Fibroblast of skin of right biceps (primary cell): Measurements from ENCODE around the gene SUDS3.
"Not testable (repeated sequence)": the region's sequence is repeated elsewhere in the genome, so short reads cannot be mapped to it uniquely, and the experiment has no call there.

Experiments
- DNase-seq: peaks from one replicate; pipeline ENCODE4 v3.0.0-alpha.2; 2013

Gene SUDS3, protein sequence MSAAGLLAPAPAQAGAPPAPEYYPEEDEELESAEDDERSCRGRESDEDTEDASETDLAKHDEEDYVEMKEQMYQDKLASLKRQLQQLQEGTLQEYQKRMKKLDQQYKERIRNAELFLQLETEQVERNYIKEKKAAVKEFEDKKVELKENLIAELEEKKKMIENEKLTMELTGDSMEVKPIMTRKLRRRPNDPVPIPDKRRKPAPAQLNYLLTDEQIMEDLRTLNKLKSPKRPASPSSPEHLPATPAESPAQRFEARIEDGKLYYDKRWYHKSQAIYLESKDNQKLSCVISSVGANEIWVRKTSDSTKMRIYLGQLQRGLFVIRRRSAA

DNA sequence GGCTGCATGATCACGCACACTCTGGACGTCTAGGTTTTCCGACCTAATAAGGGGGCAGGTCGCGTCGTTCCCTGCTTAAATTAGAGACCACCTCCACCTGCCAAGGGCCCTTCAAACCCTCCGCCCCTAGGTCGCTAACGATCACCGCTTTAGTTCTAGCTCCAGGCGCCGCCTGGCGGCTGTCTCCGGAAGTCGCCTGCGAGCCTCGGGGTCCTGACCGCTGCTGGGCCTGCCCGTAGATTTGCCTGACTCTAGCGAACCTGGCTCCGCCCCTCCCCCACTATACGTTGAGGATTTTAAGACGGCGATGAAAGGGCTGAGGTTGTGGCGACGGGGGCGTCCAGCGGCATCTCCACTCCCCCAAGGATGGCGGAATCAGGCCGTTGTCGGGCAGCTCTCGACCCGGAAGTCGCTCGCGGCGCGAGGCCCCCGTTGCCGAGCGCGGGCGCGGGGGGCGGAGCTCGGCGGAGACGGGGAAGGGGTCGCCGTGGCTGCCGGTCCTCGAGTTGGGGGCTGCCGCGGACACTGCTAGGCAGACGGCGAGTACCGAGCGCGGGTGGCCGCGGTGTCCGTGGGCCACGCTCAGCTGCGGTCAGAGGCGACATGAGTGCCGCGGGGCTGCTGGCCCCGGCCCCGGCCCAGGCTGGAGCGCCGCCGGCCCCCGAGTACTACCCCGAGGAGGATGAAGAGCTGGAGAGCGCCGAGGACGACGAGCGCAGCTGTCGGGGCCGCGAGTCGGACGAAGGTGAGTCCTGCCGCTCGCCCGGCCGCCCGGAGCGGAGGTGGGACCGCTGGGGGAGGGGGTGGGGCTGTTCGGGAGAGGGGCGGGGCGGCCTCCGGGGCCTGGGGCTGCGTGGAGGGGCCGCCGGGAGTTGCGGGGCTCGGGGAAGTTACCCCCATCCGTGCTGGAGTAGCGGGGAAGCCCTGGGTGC lies at the start of gene SUDS3:
Gene SUDS3, plus strand, starts transcription at position 467 of the 932 bp plus-strand sequence. Its CDS starts 137 bp downstream, at position 604.
- DNase-seq: peak; percentile 74

DNA sequence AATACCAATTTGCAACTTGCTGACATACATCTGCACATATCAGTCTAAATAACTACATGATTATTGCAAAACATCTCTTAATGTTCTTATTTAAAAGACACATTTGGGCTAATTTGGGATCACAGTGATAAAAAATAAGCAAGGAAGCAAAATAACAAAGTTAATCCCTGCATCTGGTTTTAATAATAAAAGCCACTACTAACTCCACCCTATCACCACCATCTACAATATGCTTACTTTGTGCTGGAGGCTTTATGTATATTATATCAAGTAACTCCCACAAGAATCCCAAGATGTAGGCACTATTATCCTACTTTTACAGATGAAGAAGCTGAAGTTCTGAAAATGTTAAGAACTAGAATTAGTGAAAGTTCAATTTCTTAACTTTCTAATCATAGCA lies 49.4 kb upstream of the SUDS3 start:
- peak; percentile 54 for DNase-seq

DNA sequence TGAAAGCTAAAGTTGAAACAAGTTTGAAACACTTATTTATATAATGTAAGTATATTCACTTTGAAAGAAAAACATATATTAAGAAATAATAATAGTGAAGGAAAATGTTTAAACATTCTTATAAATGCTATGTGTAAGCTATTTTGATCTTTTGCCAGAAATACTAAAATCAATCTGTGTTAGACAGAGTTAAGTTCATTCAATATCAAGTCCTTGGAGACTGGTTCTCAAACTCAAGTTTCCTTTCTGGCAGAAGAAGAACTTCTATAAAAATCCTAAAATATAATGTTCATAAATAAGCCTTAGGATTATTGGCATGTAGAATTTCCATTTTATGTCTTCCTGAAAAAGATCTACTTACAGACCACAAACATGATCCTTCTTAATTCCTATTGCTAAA lies 49.0 kb upstream of the SUDS3 start:
- no peak for DNase-seq

DNA sequence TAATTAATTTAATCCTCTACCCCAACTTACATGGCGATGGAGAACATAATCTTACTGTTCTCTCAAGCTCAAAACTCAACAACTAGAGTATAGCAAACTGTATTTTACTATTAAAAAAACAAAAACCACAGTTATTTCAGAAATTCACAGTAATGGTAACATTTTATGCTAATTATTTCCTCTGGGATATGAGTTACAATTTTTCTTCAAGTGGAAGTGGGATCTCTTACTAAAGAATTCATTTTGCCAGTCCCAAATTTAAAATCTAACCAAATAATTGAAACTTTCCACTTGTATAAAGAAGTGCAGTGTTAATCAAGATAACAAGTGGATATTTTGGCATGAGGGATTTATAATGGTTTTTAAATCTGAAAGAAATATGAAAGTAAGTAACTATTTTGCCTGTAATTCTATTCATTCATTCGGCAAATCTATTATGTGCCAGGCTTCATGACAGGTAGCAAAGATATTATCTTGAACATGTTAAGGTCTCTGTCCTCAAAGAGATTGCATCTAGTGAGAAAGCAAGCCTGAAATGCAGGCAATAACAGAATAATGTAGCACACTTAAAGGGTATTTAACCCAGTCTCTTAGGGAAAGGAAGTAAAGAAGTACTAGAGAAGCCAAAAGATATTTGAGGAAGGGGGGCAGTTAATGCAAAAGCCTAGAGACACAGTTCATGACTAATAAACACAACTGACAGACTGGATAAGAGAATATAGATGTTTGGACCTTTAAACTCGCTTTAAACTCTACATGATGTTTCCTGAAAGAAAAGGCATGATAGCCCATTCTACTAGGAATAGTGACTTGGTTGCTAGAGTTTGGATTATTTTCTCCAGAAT lies 47.6 kb upstream of the SUDS3 start:
- DNase-seq: no peak

DNA sequence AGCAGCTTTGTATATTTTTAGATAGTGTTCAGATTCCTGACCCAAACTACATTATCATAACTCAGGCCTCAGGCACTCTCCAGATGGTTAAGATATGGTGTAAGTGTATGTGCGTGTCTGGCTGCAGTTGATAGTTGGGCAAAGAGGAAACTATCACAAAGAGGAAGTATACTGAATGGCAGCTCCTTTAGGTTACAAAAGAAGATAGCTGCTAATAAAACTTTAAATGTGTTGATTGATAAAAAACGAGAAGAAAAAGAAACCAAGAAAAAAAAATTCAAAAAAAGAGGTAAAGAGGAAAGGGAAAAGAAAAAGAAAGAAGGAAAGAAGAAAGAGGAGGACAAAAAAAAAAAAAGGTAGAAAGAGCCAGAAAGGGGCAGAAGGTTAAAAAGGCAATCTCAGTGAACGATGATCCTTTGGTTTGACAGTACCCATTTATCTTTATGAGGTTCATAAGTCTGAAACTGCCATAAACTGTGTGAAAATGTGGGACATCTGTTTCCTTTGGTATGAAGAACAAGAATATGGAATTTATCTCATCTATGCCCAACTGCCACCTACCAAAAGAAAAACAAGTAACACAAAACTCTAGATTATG lies 45.8 kb upstream of the SUDS3 start:
- DNase-seq: peak; percentile 47

DNA sequence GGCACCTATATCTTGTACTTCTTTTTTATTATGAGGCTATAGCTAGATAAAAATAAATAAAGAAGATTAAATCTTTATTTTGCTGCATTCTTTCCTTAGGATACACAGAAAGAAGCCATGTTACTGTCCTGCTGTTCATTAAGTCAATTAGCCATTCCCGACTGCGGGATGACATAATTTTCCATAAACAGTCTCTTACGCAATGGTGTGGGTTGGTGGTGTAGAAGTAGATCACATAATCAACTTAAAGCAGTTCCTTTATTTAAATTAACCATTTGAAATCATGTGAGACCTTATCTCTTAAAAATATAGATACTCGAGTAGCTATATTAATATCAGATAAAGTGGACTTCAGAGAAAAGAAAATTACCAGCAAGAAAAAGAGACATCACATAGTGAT lies 43.8 kb upstream of the SUDS3 start:
- peak; percentile 51 for DNase-seq

DNA sequence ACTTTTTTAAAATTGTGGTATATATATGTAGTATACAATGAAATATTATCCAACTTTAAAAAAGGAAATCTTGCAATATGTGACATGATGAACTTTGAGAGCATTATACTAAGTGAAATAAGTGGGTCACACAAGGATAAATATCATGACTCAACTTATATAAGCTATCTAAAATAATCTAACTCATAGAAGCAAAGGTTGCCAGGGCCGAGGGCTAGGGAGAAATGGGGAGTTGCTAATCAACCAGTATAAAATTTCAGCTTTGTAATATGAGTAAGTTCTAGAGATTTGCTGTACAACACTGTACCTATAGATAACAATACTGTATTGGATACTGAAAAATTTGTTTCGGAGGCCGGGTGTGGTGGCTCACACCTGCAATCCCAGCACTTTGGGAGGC lies 42.1 kb upstream of the SUDS3 start:
- DNase-seq: no peak

DNA sequence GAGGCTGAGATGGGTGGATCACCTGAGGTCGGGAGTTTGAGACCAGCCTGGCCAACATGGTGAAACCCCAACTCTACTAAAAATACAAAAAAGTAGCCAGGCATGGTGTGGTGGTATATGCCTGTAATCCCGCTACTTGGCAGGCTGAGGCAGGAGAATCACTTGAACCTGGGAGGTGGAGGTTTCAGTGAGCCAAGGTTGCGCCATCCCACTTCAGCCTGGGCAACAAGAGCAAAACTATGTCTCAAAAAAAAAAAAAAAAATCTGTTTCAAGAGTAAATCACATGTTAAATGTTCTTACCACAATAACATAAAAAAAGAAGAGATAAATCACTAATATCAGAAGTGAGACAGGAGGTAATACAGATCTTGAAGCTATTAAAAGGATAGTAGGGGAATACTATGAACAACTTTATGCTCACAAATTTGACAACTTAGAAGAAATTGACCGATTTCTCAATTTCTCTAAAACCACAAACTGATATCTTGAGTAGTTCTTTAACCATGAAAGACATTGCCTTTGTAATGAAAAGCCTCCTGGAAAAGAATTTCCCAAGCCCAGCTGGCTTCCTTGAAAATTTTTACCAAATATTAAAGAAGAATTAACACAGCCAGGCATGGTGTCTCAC lies 41.3 kb upstream of the SUDS3 start:
- no peak for DNase-seq

DNA sequence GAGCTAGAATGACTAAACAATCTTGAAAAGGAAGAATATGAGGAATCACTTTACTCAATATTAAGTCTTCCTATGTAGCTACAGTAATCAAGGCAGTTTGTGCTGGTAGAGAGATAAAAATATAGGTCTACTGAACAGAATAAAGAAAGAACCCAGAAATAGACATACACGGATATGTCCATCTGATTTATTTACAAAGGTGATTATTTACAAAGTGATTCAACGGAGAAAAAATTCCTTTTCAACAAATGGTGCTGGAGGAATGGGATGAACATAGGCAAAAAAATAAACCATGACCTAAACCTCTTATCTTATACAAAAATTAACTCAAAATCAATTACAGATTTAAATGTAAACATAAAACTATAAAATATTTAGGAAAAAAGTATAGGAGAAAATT lies 40.2 kb upstream of the SUDS3 start:
- no peak for DNase-seq

DNA sequence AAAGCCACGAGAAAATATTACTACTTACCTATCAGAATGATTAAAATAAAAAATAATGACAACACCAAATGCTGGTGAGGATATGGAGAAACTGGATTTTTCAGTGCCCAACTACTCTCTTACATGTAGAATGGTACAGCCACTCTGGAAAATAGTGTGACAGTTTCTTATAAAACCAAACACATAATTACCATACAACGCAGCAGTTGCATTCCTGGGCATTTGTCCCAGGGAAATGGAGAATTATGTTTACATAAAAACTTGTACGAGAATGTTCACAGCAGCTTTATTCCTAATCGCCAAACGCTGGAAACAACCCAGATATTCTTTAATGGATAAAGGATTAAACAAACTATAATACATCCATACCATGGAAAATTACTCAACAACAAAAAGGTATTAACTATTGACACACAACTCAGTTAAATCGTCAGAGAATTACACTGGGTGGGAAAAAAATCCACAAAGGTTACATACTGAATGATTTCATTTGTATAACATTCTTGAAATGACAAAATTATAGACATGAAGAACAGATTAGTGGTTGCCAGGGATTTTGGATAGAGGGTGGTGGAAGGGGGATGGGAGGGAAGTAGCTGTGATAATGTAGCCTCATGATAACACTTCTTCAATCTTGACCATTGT lies 39.0 kb upstream of the SUDS3 start:
- DNase-seq: peak; percentile 62

DNA sequence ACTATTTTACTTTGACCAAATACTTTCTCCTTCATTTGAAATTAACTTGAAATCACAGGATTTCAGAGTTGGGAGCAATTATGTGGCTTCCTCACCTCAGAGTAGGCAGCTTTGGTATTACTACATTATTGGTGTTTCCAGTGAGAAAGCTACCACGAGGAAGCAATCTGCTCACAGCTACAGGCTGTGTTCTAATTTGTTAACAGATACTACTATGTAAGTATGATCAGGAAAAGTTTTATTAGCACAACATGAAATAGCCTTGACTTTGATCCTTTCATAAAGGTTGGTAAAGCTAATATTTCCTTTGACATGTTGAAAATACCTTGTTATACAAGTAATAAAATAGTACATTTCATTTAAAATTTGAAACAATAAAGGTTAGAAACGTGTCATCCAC lies 34.3 kb upstream of the SUDS3 start:
- no peak for DNase-seq

DNA sequence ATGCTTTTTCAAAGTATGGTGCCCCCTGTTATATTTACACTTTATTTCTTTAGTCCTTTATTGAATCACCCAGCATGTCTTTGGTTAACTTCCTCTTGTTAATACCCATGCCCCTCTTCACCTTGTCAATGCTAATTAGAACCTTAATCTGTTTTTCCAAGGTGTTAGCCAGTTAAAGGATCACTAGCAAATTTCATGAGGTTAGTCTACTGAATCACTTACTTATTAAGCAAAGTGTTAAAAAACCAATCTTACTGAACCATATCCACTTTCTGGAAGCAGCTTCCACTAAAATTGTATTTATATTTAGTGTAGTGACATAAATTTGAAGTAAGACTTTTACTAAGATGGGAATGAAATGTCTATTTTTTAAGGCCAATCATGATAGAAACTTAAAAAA lies 31.5 kb upstream of the SUDS3 start:
- DNase-seq: no peak

DNA sequence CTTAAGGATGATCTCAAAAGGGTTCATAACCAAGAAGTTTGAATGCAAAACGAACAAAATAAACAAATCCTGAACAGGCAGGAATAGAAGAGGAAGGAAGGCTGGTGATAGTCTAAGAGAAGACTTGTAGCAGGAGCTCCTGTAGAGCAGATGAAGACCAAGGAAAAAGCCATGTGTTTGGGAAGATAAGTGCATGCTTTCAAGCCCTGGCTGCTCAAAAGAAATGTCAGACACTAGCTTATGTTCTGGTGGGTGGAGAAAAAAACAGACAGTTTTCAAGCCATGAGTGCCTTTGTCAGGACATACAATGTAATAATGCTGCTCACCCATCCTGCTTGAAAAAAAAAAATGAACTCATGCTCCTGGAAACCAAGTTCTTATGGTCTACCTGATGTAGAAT lies 31.0 kb upstream of the SUDS3 start:
- no peak for DNase-seq

DNA sequence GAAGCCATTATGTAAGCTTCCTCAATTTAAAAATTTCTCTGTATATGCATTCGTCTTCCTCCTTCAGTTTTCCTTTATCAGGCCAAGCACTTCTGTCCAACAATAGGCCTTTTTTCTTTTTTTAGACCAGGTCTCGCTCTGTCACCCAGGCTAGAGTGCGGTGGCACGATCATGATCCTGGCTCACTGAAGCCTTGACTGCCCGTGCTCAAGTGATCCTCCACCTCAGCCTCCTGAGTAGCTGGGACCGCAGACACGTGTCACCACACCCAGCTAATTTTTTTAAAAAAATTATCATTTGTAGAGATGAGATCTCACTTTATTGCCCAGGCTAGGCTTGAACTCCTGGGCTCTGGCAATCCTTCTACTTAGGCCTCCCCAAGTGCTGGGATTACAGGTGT lies 29.5 kb upstream of the SUDS3 start:
- DNase-seq: no peak

DNA sequence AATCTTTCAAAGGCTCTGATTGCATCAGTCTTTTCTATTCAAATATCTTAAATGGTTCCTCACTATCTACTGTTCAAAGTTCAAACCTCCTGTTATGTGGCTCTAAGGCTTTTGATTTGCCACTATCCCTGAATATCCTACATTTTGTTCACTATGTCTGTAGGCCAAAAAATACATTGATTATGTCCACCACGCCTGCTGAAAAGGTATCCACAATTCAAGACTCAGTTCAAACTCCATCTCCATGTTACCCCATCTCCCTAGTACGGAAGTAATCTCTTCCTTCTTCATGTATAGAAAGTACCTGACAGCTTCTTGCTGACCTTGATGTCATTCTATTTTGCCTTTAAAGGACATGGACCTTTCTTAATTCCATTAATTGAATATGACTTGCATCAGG lies 28.4 kb upstream of the SUDS3 start:
- DNase-seq: no peak

DNA sequence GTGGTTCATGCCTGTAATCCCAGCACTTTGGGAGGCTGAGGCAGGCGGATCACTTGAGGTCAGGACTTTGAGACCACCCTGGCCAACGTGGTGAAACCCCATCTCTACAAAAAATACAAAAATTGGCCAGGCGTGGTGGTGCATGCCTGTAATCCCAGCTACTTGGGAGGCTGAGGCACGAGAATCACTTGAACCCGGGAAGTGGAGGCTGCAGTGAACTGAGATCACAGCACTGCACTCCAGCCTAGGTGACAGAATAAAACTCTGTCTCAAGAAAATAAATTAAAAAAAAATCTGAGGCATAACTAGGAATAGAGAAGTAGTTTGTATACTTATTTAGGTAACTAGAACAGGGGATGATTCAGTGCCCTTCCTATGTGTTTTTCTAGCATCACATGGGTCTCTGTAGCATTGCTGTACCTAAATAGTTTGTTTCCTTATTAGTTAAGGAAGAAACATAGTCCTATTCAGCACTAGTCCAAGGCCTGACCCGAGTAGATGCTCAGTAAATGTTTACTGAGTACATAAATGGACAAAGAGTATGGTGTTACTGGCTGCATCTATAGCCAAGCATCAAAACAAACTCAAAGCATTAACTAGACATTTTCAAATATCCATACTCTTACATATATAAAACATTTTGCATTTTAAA lies 25.3 kb upstream of the SUDS3 start:
- no peak for DNase-seq

DNA sequence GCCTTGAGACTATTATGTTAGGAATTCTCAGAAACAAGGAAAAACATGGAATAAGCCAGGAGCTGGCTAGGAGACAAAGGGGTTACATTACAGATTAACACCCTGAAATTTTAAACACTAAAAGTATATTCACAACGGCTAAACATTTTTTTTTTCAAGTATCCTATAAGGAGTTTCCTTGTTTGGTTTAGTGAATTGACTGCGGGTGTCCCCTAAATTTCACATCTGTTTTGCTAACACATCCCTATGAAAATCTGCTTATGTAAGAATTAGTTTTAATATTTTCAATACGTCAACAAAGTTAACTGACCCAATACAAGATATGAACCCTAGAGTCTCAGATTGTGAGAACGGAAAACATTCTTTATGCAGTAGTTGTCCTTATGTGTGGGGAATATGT lies 22.6 kb upstream of the SUDS3 start:
- DNase-seq: no peak

DNA sequence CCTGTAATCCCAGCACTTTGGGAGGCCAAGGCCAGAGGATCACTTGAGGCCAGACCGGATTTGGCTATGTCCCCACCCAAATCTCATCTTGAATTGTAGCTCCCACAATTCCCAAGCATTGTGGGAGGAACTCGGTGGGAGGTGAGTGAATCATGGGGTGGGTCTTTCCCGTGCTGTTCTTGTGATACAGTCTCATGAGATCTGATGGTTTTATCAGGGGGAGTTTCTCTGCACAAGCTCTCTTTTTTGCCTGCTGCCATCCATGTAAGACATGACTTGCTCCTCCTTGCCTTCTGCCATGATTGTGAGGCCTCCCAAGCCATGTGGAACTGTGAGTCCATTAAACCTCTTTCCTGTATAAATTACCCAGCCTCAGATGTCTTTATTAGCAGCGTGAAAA lies 21.9 kb upstream of the SUDS3 start:
- not testable (repeated sequence) for DNase-seq

DNA sequence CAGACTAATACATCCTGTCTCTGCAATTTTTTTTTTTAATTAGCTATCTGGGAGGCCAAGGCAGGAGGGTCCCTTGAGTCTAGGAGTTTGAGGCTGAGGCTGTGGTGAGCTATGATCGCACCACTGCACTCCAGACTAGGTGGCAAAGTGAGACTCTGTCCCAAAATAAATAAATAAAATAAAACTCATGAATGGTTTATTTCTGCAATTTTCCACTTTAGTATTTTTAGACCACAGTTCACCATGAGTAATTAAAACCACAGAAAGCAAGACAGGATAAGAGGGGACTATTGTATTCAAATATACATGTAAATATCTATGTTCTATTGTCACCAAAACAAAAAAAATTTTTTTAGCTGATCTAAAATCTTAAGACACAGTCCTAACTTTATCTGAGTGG lies 21.5 kb upstream of the SUDS3 start:
- peak; percentile 47 for DNase-seq

DNA sequence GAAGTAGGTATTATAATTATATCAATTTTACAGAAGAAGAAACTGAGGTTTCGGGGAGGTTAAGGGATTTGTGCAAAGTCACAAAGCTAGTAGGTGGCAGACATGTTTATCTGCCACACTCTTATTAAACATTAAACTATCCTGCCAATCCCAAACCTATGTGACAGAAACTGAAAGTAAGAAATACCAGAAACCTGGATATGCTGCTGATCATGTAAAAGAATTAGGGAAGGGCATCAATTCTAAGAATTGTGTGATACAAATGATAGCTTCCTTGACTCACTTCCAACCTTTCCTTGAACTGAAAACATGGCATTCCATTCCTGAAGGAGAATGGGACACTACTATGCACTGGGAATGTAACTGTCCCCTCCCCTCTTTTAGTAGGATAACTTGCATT lies 20.5 kb upstream of the SUDS3 start:
- peak; percentile 68 for DNase-seq

DNA sequence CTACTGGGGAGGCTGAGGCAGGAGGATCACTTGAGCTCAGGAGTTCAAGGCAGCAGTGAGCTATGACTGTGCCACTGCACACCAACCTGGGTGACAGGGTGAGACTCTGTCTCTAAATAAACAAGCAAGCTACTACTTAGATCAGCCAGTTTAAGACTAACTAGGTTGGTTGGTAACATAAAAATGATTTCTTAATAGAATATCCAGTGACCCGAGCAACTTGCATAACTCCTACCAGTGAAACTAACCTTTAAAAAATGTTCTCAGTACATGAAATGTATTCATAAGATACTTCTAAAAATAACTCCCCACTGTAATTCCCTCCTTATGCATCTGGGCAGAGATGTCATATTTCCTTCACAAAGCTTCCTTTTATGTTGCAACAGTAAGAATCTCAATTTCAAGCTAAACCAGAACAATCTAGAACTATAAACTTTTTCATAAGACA lies 19.5 kb upstream of the SUDS3 start:
- peak; percentile 88 for DNase-seq
